H54 (cell line): ENCODE measurements around the gene DMGDH.

Source experiments
- DNase-seq: peaks from one replicate; pipeline ENCODE4 v3.0.0; 2011; ENCODE audit warnings: low spot score, mixed read lengths; ENCODE audit not compliant: insufficient read length
- FAIRE-seq: peaks from 3 replicates; lab custom pipeline; 2011; peaks lifted over from hg19 to GRCh38; lab: Jason Lieb, UNC
- POLR2A ChIP-seq: IDR thresholded peaks from 2 replicates; pipeline ENCODE4 v1.6.1; 2011; ENCODE audit warnings: low read depth, mild to moderate bottlenecking, low read length

Gene DMGDH

DNA sequence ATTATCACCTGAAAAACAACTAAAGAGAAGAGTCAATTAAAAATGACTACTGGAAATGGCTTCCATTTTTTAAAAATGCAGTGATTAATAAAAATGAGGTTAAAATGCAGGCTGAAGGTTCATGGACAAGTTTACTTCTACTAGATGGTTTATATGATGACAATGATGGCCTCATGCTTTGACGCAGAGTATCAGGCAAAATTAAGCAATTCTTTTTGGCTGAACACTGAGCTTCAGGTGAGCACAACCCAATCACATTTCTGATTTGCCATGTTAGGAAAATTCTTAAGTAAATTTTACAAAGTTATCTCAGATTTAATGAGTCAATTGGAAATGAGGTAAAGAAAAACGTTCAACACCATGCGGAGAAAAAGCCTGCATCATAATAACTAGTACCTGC, 22.3 kb downstream of the DMGDH start:
- FAIRE-seq (no peak), DNase-seq (no peak)
- no peak for TF ChIP-seq POLR2A

DNA sequence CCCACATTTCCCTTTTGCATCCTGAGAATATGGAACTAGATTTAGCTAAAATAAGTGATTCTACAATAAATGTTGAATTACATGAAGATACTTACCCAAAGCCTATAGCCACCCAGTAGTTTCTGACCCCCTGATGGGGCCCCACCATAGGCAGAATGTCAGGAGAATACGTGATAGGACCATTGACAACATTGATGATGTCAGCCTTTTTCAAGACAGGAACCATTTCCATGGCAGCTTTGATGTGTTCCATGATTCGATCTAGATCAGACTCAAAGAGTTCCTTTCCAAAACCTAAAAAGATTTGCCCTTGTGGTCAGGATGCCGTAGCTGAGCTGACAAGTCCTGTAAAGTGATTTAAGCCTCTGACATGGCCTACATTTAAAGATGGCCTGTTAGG, 27.3 kb downstream of the DMGDH start:
- DNase-seq: no peak
- TF ChIP-seq POLR2A: no peak
- no peak for FAIRE-seq

GRCh38 chr5:79036769-79037168, 32.7 kb downstream of the DMGDH start:
- no peak for TF ChIP-seq POLR2A
- no peak for FAIRE-seq
- DNase-seq: no peak

GRCh38 chr5:79035237-79035636, 34.2 kb downstream of the DMGDH start:
- no peak for TF ChIP-seq POLR2A
- FAIRE-seq (no peak), DNase-seq (no peak)

GRCh38 chr5:79032782-79033181, 36.7 kb downstream of the DMGDH start:
- DNase-seq (no peak), FAIRE-seq (no peak)
- no peak for TF ChIP-seq POLR2A

DNA sequence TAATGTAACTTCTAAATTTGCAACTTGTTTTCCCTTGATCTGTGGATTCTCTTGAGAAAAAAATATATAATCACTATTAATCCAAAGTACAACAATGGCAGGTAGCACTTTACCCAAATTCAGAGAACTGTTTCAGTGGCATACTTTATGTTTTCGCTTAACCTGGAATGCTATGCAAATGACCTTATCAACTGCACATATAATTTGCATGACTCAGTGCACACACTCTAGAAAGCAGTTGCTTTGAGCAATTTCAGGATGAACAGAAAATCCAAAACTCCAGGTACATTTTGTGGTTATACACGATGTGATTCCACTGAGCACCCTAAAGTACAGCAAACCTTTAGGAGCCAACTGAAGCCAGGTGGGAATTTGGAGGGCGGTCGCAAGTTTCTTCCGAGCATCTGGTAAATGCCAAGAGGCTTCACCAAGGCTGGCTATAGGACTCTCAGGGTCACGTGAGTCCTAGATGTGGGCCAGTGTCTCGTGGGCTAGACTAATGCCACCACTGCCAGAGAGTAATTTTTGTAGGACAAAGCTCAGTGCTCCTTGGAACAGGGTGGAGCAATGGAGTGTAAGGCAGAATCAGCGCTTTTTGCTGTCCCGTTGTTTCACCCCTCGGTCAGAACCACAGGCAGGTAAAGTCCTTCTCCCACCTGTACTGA, 37.3 kb downstream of the DMGDH start:
- no peak for DNase-seq
- FAIRE-seq: no peak
- no peak for TF ChIP-seq POLR2A

DNA sequence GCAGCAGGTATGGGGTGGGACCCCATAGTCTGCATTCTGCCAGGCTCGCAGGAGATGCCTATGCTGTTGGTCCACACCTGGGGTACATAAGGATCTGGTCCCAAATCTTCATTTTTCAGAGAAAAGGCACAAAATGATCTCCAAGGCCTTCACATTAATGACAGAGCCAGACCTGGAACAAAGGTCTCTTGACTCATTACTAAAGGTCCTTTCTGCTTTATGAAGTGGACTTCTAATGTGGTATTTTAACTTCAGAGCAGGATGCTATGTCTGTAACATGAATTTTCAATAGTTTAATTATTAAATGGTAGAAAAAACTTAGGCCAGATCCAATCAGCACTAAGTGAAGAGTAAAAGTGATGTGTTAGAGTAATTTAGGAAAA, 38.0 kb downstream of the DMGDH start:
- FAIRE-seq (no peak), DNase-seq (no peak)
- TF ChIP-seq POLR2A: no peak

GRCh38 chr5:79030663-79031484, 38.6 kb downstream of the DMGDH start:
- FAIRE-seq (no peak), DNase-seq (no peak)
- TF ChIP-seq POLR2A: no peak

DNA sequence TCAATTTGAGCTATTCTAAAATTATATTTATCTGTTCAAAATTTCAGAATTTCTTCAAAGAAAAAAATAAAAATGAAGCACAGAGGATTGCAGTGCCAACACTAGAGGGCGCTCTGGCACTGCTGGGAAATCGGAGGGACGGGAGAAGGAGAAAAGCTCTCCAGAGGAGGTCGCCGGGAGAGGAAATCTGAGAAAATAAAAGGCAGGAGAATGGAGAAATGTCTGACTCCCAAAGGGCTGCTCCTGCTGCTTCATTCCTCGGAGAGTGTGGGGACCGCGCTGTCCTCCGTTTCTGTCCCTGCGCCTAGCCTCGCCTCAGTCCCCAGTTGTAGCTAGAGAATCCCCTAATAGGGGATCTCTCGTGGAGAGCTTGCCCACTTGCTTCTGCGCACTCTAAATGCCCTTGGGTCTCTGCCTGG, 44.4 kb downstream of the DMGDH start:
- peak; percentile 36 for DNase-seq
- TF ChIP-seq POLR2A: no peak
- peak; percentile 15 for FAIRE-seq

DNA sequence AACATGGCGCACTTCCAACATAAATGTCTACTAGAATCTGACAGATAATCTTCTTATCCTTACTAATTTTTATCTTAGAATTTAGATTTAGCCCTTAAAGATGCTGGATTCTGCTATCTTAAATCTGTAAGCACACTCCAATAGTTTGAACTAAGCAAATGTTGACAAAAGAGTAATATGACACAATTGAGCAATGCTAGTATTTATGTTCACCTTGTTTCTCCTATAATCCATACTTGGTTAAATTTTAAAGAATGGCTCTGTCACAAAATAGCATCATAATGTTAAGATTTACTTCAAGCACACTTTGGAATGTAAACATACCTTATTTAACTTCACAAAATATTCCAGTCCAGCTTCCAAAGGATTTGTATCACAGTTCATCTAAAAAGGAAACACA, 45.5 kb downstream of the DMGDH start:
- TF ChIP-seq POLR2A: no peak
- no peak for FAIRE-seq
- DNase-seq: no peak

DNA sequence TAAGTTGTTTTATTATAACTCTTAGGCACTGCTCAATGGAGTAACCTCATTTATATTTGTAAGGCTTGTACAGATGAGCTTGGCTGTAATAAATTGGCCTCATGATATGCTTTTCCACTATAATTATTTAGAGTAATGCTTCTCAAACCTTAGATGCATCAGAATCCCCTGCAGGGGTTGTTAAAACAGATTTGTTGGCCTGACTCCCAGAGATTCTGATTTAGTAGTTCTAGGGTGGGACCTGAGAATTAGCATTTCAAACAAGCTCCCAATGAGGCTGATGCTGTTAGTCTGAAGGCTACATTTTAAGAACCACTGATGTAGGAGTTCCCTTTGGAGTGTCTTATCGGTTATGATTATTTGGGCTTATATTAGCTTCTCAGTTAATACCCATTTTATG, 46.1 kb downstream of the DMGDH start:
- TF ChIP-seq POLR2A: no peak
- DNase-seq (no peak), FAIRE-seq (no peak)

GRCh38 chr5:79022771-79023170, 46.7 kb downstream of the DMGDH start:
- FAIRE-seq: no peak
- TF ChIP-seq POLR2A: no peak

DNA sequence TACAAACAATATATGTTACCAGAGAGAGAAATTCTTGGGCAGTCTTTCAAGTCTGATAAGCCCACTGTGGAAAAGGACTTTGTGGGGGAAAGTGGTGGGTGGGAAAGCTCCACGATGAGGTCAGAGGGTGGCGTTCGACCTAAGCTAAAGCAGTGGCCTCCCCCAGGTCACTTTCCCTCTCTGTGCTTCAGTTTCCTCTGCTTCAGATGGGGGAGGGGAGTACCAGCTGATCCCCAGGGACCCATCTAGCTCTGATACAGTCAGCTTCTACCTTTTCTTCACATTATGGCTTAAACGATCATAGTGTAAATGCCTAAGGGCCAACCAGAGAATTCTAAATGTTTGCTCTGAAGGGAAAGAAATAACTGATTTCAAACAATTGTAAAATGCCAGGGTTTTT, 47.7 kb downstream of the DMGDH start:
- TF ChIP-seq POLR2A: no peak
- DNase-seq: no peak
- no peak for FAIRE-seq

More at GRCh38 chr5:79022771-79023170, 46.7 kb downstream of the DMGDH start:
- DNase-seq: no peak

DNA sequence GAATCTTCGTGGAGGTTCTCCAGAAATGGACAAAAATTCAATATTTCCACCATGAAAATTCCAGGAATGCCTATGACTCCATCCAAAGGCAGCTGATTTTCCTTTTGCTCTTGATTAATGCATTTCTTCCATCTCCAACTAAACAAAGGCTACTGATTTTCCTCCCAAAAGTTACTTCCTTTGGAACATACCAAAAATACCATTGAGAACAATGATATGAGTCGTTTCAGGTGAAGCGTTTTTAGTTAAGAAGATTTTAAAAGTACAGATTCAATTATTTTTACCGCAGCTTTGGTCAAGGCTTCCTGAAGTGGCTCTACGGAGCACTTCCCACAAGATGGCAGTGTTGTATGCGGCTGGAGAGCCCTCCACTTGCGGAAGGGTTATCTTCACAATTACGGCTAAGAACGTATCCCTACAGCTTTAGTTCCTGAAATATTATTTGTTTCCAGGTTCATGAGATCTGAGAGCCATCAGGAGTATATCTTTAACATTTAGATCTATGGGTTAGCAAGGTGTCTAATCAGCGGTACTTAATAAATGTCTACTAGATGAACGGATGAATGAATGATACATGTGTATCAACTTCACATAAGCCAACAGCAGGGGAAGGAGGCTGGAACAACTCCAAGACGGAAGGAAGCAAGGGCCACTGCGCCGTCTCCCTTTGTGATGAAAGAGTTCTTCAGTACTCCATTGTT, 48.5 kb downstream of the DMGDH start:
- DNase-seq: peak; percentile 6
- peak; percentile 96 for FAIRE-seq
- TF ChIP-seq POLR2A: no peak
